Stimulated activated CD4-positive, alpha-beta T cell treated with anti-CD3 and anti-CD28 coated beads, Interleukin-15, amount 100 ng/mL, for 24 hours (primary cell): ENCODE data around the gene NUP205.

Source experiments
- DNase-seq: peaks from one replicate; pipeline ENCODE4 v3.0.0-alpha.2; 2020

NUP205 gene, protein sequence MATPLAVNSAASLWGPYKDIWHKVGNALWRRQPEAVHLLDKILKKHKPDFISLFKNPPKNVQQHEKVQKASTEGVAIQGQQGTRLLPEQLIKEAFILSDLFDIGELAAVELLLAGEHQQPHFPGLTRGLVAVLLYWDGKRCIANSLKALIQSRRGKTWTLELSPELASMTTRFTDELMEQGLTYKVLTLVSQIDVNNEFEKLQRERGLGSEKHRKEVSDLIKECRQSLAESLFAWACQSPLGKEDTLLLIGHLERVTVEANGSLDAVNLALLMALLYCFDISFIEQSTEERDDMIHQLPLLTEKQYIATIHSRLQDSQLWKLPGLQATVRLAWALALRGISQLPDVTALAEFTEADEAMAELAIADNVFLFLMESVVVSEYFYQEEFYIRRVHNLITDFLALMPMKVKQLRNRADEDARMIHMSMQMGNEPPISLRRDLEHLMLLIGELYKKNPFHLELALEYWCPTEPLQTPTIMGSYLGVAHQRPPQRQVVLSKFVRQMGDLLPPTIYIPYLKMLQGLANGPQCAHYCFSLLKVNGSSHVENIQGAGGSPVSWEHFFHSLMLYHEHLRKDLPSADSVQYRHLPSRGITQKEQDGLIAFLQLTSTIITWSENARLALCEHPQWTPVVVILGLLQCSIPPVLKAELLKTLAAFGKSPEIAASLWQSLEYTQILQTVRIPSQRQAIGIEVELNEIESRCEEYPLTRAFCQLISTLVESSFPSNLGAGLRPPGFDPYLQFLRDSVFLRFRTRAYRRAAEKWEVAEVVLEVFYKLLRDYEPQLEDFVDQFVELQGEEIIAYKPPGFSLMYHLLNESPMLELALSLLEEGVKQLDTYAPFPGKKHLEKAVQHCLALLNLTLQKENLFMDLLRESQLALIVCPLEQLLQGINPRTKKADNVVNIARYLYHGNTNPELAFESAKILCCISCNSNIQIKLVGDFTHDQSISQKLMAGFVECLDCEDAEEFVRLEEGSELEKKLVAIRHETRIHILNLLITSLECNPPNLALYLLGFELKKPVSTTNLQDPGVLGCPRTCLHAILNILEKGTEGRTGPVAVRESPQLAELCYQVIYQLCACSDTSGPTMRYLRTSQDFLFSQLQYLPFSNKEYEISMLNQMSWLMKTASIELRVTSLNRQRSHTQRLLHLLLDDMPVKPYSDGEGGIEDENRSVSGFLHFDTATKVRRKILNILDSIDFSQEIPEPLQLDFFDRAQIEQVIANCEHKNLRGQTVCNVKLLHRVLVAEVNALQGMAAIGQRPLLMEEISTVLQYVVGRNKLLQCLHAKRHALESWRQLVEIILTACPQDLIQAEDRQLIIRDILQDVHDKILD (N-terminal part only)

DNA sequence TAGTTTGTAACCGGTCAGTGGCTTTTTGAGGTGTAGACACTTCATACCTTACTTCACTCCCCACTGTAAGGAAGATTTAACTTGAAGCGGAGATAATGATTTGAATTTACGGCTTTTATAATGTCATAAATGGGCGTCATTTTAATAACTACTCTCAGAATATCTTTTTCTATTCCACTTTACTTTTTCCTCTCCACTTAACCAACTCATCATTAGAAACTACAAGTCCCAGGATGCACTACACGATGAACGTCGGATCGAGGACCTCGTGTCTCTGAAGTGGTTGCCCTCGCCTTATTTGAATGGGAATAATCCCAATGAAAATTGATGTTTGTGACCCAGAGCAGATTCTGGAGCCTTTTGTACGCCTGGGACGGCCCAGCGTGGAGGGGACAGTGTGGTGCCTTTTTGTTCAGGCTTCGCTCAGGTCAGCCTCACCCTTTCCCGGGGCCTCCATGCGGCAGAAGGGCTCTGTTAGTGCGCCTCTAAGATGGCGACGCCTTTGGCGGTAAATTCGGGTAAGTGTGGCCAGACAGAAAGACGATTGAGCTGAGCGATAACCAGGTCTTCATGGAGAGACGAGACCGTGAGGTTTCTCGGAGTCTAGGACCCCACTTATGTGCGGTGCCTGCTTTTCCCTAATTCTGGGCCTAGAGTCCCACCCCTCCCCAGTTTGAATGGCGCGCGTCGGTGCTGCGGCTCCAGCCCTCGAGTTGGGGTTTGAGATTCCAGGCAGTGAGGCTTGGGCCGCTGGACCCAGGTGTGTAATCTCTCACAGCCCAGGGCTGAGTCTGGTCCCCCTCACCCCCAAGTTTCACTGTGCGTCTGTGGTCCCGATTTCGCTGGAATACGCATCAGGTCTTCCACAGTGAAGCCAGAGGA is at the start of gene NUP205:
TSS of gene NUP205 (plus strand) at position 463 of the 882 bp plus-strand sequence. CDS start at position 491, 28 bp downstream.
- peak; percentile 79 for DNase-seq

DNA sequence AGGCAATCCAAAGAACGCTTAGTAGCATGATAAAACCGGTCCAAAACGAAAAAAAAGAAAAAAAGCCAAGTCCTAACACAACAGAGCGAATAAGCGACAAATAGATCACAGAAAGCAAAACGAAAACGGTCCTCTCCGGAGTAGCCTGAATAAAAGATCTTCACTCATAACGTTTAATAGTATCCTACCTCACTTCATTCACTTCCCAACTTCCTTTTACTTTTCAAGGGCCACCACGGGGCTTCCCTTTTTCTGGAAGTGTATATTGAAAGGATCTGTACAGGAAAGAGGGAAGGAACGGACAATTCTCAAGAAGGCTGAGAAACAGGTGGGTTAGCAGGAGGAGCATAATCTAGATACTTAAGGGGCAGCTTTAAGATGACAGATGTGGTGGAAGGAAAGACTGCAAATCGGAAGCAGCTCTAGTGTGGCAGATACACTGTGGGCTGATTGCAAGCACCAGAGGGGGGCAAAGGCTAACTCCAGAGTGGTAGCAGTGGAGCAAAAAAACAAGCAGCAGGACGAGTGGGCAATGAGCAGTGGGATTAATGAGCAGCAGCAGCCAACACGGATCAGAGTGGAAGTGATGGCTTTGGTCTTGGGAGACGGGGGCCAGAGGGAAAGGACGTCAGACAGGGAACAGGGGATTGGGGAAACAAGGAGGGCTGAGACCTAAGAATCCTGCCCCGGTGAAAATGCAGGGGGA is 48.7 kb upstream of the NUP205 start:
- DNase-seq = peak; percentile 35

DNA sequence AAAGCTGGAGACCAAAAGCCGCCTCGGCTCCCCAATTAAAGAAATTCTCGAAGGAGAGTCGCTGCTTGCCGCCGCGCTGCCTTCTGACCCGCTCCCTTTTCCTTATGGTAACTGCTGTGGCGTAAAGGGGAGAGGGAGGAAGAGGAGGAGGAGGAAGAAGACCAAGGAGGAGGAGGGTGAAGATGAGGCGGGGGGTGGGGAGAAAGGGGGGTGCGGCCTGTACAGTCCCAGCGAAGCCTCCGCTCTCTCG is 48.2 kb upstream of the NUP205 start:
- no peak for DNase-seq

DNA sequence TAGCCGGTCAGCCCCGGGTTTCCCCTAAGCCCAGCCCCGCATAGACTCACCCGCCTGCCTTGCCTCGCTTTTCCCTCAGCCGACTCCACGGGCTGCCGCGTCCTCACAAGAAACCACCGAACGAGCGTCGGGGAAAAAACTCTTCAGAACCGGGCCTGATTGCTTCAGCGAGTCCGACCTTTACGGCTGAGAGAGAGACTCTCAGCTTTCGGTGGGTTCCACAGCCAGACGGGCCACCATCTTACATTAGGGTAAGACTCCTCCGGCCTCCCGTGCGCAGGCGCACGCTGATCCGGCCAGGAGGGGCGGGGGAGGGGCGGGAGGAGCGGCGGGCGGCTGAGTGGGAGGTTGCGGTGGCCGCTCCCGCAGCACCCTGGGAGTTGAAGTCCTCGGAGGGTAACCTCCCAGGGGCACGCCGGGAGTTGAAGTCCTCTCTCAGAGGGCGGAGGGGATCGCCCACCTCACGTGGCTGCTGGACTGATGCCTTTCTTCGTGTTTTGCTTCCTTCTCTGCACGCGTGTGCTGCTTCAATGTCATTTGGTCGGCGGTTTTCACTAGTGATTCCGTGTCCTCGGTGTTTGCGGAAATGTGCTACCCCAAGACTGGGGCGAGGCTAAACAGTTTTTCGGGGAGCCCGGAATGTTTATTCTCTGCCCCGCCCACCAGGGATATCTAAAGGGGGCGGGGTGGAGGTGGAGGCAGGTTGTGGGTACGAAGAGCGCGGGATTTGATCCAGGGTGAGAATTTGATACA is 47.7 kb upstream of the NUP205 start, which contains the start of gene CNOT4:
TSS of gene CNOT4 (minus strand) at position 264 of the 753 bp plus-strand sequence. CDS start 71,771 bp downstream, outside the sequence.
- DNase-seq = peak; percentile 97

DNA sequence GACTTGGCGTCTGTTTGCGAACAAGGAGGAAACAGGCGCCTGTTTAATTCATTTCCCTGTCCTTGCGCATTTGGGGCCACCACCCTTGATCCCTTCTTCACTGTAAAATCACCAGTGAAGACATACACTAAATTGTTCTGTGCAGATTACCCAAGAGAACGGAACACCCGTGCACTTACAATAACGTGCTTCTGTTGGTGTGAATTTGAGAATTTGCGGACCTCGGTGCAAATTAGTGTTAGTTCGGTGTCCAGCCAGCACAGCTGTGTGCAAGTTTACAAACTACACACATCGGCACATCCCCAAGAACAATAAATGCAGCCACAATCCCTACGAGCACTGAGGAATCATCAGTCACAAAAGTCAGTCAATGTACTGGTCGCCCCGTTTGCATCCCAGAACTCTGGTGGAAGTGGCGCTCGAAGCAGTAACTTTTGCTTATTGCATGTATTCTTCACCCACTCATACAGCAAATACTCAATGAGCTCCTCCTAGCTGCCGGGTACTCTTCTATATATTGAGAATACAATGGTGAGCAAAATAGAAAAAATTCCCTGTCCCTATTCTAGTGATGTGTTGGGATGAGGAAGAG is 47.0 kb upstream of the NUP205 start:
- peak; percentile 6 for DNase-seq

DNA sequence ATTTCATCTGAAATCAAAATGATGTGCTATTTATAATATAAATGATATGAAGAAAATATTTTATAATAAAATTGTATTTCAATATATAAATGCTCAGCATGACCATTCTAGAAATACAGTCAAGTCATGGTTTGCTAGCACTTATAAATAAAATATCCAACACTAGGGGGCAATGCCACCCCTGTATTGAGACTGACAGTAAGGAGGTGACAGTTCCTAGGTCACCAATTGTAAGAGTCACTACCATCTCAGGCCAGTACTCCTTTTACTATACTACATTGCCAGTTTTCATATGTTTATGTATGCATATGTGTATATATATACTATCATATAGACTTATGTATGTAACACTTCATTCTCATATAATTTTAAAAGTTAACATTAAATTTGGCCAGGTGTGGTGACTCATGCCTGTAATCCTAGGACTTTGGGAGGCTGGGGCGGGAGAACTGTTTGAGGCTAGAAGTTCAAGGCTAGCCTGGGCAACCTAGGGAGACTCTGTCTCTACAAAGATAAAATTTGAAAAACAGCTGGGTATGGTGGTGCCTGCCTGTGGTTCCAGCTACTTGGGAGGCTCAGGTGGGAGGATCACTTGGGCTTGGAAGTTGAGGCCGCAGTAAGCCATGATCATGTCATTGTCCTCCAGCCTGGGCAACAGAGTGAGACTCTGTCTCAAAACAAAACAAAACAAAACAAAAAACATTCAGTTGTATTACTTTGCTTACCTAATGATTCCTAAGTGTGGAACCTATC is 45.4 kb upstream of the NUP205 start:
- peak; percentile 32 for DNase-seq

DNA sequence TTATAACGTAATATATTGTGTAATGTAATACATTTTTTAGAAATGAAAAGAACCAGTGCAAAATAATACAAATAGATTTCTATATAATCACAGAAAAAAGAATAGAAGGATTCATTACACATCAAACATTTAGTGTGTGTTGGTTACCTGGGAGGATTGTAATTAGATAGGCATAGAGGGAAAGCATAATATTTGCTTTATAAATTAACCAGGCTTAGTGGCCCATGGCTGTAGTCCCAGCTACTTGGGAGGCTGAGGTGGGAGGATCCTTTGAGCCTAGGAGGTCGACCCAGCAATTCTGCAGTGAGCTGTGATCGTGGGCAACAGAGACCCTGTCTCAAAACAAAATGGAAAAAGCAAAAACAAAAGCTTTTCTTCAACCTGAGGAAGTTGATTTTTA is 42.9 kb upstream of the NUP205 start:
- DNase-seq = no peak

DNA sequence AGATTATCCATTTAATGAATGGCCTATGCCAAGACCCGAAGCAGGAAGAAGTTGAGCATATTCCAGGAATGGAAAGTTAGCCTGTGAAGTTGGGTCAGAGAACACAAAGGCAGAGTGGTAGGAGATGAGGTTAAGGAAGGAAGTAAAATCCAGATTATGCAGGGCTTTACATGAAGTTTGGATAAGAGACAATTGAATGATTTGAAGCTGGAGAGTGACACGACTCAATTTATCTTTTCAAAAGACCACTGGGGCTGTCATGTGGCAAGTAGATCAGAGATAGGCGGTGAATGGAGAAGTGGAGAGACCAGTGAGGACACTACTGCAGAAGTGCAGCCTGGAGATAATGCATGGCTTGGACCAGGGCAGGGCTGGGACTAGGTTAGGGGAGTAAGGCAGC is 40.7 kb upstream of the NUP205 start:
- no peak for DNase-seq

DNA sequence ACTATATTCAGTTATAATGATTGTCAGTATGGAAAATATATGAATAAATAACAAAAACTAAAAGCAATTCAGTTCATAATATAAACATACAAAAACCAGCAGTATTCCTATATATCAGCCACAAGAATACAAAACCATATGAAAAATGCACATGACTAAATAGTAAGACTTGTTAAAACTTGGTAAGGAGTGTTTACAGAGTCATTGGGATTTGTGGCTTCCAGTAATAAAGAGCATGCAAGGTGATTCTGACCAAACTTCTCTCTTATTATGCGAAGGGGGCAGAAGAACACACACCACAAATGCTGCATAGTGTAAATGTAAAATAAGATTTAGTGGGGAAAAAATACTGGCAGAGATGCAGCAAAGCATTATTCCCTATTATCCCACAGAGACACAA is 39.0 kb upstream of the NUP205 start:
- no peak for DNase-seq

DNA sequence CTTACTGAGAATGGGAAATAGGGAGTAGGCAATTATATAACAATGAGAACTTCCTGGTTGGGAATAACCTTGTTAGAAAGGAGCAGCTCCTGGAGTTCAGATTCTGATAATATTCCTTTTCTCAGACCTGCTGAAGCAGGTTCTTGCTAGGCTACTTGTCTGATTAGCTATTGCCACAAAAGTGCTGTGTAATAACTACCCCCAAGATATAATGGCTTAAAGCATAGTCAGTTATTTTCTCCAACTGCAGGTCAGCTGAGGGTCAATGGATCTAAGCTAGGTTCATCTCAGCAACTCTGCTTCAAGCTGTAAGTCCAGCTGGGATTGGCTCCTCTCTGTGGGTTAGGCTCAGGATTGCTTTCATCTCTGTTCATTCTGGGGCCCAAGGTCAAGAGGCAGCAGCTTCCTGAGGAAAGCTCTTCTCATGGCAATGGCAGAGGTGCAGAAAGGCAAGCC is 38.5 kb upstream of the NUP205 start:
- no peak for DNase-seq

DNA sequence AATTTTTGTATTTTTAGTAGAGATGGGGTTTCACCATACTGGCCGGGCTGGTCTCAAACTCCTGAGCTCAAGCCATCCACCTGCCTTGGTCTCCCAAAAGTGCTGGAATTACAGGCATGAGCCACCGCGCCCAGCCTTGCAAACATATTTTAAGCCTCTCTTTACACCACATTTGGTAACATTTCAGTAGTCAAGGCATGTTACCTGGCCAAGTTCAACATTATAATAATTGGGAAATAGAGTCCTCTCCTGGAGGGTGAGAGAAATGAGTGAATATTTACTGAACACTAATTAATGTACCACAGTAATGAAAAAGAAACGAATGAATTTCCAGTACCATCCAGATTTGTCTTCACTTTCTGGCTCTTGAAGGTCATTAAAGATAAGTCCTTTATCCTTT is 37.8 kb upstream of the NUP205 start:
- no peak for DNase-seq

DNA sequence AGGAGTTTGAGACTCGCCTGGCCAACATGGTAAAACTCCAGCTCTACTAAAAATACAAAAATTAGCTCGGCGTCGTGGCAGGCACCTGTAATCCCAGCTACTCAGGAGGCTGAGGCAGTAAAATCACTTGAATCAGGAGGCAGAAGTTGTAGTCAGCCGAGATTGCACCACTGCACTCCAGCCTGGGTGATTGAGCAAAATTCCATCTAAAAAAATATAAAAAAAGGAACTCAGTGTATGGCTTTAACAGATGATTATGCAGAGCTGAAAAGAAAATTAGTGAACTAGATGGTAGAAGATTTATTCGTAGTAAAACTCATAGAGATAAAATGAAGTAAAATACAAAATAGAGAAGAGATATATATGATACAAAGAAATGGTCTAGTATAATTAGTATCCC is 35.2 kb upstream of the NUP205 start:
- no peak for DNase-seq

DNA sequence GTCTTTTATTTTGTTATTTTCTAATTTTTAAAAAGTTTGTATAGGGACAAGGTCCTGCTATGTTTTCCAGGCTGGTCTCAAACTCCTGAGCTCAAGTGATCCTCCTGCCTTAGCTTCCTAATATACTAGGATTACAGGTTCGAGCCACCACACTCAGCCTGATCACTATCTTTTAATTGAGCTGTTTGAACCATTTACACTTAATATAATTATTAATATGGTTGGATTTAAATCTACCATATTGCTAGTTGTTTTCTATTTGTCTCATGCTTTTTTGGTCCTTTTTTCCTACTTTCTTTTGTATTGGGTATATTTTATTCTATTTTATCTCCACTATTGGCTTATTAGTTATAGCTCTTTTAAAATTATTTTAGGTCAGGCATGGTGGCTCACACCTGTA is 34.6 kb upstream of the NUP205 start:
- no peak for DNase-seq

DNA sequence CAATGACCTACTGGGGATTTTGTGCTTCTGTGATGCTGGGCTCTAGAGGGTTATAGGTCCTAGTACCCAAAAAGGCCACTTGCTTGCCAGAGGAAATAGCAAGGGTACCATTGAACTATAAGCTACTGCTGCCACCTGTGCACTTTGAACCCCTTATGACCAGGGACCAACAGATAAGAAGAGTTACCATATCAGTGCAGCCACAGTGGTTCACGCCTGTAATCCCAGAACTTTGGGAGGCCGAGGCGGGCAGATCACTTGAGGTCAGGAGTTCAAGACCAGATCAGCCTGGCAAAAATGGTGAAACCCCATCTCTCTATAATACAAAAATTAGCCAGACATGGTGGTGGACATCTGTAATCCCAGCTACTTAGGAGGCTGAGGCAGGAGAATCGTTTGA is 32.3 kb upstream of the NUP205 start:
- no peak for DNase-seq

DNA sequence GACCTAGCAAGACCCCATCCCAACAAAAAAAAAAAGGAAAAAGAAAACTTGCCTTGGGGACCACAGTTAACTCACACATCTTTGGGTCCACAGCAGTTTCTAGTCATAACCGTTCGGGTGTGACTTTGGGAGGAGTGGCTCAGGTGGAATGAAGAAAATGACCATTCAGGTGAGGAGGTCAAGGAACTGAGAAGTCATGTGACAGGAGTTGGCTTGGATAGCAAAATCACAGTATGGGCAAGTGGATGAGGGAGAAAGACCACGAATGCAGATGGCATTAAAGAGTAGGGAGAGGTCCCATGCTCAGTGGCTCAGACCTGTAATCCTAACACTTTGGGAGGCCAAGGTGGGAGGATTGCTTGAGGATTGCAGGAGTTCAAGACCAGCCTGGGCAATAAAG is 30.7 kb upstream of the NUP205 start:
- DNase-seq = no peak

DNA sequence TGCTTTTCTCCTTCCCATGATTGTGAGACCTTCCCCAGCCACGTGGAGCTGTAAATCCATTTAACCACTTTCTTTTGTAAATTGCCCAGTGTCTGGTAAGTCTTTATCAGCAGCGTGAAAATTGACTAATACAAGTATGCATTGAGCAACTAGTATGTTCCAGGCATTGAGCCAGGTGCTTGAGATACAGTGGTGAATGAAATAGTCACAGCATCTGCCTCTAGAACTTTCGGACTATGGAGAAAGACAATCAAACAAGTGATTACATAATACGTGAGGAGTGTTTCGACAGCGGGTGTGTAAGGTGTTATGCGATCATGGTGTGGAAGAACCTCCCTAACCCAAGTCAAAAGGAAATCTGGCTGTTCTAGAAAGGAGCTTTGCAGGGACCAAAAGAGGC is 21.6 kb upstream of the NUP205 start:
- DNase-seq = no peak

DNA sequence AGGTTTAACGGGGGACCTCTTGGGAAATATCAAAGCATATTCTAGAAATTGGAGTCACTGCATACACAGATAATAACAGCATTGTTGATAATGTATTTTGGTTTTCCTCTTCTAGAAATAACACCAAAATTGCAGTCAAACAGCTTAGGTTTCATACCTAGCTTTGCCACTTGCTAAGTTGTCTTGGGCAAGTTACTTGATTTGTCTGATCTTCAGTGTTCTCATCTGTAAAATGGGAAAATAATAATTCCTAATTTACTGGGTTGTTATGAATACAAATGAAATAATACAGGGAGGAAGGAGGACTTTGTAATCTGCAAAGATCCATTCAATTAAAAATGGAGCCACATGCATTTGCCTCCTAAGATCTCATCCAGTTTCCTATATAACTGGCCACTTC is 20.3 kb upstream of the NUP205 start:
- no peak for DNase-seq

DNA sequence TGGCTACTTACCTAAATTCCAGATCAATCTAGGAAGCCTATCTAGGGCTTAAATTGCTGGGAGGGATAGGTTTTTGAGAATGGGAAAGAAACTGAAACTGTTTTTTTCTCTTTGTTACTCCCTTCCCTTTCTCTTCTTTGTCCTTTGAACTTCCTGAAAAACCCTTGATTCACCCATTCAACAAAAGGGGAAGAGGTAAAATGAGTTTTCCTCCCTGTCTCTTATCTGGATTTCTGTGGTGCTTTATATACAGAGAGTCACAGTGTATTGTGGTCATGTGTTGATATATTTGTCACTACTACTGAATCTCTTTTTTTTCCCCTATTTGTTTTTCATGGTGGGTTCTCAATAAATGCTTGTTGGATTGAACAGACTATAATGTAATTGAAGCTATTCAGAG is 19.8 kb upstream of the NUP205 start:
- DNase-seq = no peak

DNA sequence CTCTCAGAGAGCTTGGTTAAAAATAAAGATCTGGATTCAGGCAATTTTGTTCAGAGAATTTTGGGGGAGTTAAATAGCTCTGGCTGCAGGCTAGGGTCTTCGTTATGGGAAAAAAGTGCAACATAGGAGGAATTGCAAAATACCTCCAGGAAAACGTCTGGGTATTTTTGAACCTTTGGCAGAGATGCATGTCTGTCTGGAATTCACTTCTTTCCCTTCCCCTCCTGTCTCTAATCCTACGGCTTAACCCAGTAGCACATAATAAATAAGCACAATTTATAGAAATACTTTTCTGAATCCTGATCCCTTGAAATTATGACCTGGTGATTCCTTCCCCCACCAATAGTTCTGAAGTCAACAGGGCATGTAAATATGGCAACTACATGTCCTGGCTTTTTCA is 19.3 kb upstream of the NUP205 start:
- no peak for DNase-seq

DNA sequence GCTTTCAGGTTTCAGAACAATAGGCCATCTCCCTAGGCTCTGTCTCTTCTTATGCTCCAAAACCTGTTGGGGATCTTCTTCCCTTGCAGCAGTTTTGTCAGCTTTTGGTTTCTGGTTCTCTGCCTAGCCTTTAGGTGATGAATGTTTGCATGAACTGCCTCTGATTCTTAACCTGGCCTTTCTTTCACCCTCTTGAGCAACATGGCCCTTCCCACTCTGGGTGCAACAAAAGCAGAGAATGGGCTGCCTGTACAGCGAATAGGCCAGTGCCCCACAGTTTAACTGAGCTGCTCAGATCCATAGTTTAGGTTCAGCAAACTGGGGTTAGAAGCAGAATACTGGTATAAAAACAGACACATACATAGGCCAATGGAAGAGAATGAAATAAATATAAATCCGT is 18.1 kb upstream of the NUP205 start:
- DNase-seq = no peak
